C4-2B (cell line): Measurements from ENCODE around the gene CRISPLD2.

Experiments
- CTCF ChIP-seq: fragments of 450-650 bp; conservative IDR thresholded peaks from 2 replicates; pipeline ENCODE4 v1.5.1; 2017; ENCODE audit warnings: mild to moderate bottlenecking
- ZFX ChIP-seq: fragments of 450-650 bp; IDR thresholded peaks from 2 replicates; pipeline ENCODE4 v1.6.1; 2017

- no peak for TF ChIP-seq CTCF
- TF ChIP-seq ZFX = no peak
These were observed 6.8 kb downstream of the CRISPLD2 start for GRCh38 chr16:84826558-84826941.
